Endometrium (tissue), 2 donors: ENCODE measurements around the gene SRSF3.
A peak's percentile ranks its signal among the peaks of the same experiment; 100 is the strongest.
"Not testable (repeated sequence)": the region's sequence is repeated elsewhere in the genome, so short reads cannot be mapped to it uniquely, and the experiment has no call there.

Experiments
- FAIRE-seq: peaks from 2 replicates; lab custom pipeline; 2012; peaks lifted over from hg19 to GRCh38; lab: Jason Lieb, UNC
- donor health status: control.
- donor health status: control.

Gene SRSF3

DNA sequence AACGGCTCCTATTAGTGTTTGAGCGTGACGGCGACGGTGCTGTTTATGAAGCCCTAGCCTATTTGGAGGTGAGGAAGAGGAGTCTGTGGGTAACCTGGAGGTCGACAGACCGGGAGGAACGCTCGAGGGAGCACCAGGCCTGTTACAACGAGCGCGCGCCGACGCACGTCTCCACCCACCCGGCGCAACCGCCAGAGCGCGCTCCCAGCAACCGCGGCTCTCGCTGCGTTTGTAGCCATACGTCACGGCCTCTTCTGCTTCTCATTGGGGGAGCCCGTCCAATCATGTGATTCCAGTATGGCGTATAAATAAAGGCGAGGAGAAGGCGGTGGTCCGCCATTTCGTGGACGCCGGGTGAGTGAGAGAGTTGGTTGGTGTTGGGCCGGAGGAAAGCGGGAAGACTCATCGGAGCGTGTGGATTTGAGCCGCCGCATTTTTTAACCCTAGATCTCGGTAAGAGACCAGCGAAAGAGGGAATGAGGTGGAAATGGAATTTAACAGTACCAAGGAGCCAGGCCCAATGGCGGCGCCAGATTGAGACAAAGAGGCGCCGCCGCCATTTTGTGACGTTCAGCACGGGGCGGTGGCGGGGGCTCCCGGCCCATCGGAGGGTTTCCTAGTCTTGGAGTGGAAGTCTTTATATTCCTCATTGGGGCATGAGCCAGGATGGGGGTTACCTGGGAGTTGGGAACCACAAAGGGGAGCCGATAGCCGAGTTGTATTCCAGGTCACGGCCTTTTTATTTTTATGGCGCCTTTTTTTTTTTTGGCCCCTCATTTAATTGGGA is at the start of gene SRSF3:
SRSF3 (plus strand) TSS at position 334 of the 787 bp plus-strand sequence. CDS start 2,401 bp downstream, outside the sequence.
- FAIRE-seq = peak; percentile 79

DNA sequence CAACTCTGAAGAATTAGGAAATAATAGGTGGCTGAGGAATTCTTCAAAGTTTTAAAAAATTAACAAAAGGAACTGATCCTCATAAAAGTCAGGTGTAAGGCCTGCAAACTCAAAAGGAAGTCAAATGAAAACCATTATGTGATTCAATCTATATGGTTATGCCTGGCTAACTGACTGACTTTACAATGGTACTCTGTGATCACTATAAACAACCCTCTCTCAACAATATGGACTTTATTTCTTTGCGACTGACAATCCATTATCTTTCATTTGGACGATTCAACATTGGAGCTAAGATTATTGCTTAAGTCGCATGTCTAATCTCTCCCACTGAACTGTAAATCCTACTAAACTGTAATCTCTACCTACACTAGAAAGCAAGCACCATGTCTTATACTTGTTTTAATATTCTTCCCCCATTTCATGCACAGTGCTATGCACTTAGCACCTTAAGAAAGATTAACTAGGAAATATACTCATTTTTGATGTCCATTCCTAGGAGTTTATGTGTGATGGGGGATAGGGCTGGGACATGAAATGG is 48.3 kb upstream of the SRSF3 start:
- no peak for FAIRE-seq

DNA sequence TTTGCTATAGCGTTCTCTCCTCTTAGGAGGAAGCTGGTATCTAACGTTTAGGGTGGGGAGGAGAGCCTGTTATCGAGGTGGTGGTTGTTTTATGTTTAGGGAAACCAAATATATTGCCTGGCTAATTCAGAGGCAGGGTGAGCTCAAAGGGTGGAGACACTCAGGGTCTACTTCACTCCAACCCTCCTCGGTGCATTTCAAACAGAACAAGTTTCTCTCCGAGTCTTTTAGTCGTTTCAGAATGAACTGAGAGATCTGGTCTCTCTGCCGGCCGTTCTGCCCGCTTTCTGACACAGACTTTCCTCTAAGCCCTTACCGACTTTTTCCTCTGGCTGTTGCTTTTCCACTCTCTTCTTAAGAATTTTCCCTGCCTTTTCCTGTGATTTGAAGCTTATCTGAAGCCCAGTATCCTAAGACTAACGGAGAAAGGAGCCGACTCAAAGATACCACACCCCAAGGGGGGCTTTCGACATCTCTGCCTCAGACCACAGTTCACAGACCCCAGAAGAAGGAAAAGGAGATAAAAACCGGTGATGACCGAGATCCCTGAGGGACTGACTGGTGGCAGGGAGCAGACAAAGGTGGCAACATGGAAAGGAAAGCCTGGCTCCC is 47.7 kb upstream of the SRSF3 start:
- no peak for FAIRE-seq

DNA sequence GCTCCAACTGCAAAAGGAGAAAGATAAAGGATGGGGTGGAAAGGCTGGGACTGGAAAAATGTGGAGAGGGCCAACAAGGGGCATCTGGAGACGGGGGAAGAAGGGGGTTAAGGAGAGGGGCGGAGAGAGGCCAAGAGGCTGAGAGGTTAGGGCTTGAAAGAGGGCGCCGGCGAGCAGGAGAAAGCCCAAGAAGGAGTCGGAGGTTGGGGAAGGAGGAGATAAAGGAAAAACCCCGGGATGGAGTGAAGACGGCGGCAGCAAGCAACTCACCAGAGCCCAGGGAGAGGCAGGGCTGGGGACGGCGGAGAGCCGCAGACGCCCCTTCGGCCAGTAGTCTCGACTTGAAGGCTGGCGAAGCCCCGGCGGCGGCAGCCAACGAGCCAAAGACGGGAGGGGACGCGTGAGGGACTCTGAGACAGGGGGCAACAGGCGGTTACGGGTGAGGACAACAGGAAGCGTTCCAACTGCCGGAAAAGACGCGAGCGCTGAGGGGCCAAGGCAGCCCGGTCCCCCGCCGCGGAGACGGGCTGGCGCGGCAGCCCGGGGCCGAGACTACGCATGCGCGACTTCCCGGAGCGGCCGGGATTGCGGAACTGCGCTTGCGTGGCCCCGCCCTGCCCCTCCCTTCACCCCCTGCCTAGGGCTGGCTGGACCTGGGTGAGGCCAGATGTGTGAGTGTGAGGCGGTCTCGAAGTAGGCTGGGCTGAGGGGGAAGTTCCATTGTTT is 47.1 kb upstream of the SRSF3 start, which contains the start of gene STK38:
STK38 (minus strand) TSS at position 560 of the 726 bp plus-strand sequence. CDS start 7,277 bp downstream, outside the sequence.
- no peak for FAIRE-seq

DNA sequence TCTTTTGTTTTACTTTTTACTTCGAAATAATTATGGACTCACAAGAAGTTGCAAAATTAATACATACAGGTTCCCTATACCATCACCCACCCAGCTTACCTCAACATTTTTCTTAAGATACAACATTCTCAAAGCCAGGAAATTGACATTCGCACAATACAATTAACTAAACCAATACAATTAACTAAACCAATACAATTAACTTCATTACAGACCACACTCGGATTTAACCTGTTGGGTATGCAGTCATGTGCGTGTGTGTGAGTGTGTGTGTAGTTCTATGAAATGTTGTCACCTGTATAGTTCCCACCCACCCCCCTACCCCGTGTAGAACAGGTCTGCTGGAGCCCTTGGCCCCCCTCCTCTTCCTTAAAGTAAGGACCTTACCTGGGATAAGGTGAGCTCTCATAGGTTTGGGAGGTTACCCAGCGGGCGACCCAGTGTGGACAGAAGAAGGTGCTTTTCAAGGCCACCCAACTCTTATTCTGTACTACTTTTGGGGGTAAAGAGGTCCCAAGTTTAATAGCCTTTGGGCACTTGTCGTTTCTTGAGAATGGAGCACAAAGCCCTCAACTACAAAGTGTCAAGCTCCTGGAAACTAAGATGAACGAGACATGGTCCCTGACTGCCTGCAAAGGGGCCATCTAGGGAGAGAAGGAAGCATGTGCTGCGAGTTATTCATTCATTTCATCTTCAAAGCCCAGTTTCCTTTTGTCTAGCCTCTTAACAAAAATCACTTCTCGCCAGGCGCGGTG is 46.3 kb upstream of the SRSF3 start:
- FAIRE-seq = no peak

DNA sequence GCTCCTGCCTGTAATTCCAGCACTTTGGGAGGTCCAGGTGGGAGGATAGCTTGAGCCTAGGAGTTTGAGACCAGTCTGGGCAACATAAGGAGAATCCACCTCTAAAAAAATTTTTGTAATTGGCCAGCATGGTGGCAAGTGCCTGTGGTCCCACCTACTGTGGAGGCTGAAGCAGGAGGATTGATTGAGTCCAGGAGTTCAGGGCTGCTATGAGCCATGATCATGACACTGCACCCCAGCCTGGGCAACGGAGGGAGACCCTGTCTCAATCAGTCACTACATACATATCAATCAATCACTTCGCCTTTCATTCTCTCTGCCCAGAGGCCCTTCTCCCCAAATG is 45.8 kb upstream of the SRSF3 start:
- no peak for FAIRE-seq

DNA sequence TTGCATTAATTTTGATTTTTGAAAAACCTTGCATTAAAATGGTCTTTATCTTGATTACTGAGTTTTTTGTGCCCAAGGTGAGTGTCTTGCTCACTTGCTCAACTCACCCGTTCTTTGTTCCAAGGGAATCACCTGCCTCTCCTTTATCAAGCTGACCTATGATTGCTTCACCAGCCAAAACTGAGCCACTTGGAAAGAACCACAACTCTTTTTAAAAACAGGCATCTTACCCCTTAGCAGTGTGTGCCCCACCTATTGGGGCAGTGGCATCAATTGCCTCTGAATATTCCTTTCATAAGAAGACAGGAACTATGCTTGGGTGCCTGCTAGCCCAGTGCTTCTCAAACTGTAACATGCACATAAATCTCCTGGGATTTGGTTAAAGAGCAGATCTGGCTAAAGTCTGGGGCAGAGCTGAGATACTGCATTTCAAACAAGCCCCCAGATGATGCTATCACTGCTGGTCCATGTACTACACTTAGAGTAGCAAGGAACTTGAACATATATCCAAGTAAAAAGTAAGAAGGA is 43.6 kb upstream of the SRSF3 start:
- FAIRE-seq = no peak

DNA sequence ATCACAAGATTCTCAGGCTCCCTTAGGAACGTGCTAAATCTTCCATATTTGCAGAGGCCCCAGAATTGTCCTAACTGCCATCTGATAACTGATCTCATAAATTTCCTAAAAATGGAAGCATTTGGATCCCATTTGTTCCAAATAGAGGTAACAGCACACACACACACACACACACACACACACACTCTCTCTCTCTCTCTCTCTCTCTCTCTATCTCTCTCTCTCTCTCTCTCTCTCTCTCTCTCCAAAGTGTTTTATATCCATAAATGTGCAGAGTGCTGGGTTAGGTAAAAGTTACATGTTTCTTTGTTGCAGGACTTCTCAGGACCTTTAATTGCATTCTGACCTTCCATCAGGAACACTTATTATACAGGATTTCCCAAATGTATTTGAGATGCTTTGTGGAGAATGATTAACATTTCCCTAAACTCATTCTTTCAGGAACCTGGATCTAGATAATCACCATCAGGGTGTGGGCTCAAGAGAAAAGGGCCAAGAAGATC is 38.4 kb upstream of the SRSF3 start:
- FAIRE-seq = no peak

DNA sequence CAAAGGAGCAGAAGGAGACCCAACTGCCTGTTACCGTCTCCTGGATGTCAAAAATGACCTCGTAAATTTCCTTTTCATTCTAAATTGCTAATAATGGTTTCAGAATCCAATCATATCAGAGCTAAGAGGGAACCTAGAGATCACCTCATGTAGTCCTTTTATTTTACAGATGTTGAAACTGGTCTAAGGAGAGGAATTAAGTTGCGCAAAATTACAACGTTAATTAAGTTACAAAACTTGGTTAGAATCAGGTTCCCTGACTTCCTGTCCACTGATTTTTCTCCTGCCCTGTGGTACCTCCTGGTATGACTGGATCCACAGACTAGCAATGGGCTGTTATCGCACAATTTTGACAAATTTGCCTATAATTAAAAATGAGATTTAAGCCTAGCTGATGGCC is 37.9 kb upstream of the SRSF3 start:
- FAIRE-seq = no peak

DNA sequence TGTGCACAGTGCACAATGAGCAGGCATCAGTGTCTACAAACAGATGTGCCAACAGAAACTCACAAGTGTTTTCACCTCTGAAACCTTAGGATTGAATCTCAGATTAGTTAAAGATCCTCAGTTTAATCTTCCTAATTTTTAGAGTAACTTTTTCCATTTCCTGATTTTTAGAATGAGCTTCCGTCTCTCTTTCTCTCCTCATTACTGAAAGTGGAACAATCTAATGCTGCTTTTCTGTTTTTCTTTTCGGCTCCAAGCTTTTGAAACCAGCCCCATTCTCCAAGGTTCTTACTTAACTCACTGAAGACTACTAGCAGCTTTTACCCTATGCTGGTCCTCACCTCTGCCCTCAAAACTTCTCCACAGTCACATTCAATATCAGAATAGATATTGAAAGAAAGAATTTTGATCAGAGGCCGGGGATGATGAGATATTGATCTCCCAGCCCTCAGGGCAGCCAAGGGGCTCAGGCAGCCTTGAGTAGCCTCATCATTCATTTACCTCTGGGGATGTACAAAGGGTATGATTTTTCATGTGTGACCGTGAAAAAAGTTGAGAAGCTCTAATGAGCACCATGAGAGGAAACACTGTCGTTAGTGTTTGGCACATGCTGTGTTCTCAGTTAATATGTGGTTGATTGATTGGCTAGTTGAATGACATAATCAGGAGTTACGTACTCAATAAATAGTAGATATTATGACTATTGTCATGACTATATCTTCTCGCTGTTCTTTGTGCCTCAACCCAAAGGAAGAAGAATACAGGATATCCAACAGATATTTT is 35.0 kb upstream of the SRSF3 start:
- FAIRE-seq = no peak

DNA sequence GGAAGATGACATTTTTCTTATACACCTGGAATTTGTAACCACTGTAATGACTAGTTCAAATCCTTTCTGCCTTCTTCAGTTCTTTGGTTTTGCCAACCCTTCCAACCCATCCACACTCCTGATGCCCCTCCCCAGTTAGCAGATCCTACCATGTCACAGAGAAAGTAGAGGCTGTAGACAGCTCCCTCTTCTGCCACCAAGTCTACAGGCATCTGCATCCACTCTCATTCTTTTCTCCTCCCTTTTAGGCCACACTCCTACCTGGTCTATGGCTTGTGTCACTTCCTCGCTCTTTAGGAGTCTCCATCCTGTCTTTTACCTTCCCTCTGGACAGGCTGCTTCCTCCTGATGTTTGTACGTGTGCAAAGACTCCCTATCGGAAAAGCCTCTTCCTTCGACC is 33.3 kb upstream of the SRSF3 start:
- no peak for FAIRE-seq

DNA sequence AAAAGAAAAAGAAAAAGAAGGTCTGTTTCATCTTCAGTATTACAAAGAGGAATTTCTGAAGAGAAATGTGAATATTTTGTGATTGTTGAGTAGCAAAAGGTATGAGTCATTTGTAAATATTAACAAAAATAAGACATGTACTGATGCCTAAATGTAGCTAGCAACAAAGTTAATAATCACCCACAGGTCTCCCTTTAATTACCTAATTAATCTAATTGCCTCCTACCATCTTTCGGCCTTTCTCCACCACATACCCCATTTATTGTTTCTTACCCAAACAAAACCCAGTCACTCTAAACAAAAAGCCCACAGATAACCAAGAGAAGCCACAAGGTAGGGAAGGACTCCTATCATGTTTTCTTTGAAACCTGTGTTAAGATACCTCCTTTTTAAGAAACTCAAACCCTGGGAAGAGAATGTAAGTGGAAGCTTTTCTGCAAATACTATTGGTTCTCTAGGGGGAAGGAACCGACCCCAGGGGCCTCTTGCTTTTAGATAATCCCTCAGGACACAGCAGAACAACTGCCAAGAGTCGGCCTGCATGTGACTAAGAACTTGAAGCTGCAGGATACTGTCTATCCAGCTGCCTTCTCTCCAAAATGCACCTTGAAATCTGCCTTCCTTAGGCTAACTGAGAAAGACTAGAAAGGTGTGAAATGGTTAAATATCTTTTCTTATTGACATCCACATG is 30.8 kb upstream of the SRSF3 start:
- no peak for FAIRE-seq

DNA sequence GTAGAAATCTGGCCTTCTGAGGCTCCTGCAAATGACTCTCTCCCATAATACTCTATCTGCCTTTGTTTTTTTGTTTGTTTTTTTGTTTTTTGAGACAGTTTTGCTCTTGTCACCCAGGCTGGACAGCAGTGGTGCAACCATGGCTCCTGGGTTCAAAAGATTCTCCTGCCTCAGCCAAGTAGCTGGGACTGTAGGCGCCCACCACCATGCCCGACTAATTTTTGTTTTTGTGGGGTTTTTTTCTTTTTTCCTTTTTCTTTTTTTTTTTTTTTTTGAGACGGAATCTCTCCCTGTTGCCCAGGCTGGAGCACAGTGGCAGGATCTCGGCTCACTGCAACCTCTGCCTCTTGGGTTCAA is 30.3 kb upstream of the SRSF3 start:
- no peak for FAIRE-seq

DNA sequence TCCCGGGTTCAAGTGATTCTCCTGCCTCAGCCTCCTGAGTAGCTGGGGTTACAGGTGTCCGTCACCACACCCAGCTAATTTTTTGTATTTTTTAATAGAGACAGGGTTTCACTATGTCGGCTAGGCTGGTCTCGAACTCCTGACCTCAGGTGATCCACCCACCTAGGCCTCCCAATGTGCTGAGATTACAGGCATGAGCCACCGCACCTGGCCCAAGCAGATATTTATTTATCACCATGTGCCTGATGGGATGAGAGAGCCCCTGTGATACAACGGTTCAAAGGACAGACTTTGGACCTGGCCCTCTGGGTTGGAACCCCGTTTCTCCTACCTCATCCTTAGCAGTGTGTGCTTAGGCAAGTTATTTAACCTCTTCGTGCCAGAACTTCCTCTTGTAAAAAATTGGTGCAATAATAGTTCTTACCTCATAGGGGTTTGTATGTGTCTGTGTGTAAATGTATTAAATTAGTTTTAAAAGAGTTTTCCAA is 27.7 kb upstream of the SRSF3 start:
- FAIRE-seq = no peak

DNA sequence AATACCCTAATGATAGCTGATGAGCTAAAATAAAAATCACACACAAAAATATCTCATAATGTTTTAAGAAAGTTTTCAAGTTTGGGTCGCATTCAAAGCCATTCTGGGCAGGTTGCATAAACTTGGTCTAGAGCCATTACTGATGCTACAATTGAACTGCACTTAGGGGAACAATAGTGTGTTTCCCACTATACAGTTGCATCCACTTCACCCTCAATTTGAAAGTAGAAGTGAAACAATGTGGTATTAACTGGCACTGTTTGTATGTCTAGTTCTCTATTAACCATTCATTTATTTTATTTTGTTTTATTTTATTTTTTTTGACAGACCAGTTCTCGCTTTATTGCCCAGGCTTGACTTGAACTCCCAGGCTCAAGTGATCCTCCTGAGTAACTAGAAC is 23.9 kb upstream of the SRSF3 start:
- no peak for FAIRE-seq

DNA sequence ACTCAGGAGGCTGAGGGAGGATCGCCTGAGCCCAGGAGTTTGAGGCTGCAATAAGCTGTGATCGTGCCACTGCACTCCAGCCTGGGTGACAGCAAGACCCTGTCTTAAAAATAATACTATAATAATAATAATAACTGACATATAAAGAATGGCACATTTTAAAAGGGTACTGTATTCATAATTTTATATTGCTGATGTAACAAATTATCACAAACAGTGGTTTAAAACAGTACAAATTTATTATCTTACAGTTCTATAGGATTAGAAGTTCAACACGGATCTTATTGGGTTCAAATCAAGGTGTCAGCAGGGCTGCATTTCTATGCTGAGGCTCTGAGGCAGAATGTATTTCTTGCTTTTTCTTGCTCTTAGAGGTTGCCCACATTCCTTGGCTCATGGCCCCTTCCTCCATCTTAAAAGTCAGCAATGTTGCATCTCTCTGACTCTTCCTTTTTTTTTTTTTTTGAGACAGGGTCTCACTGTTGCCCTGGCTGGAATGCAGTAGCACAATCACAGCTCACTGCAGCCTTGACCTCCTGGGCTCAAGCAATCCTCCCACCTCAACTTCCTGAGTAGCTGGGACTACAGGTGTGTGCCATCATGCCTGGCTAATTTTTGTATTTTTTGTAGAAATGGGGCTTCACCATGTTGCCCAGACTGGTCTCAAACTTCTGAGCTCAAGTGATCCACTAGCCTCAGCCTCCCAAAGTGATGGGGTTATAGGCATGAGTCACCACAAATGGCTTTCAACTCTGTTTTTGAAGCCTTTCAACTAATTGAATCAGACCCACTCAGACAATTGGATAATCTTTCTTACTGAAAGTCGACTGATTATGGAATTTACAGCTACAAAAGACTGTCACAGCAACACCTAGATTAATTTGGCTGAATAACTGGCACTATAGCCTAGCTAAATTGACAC is 22.8 kb upstream of the SRSF3 start:
- FAIRE-seq = no peak

DNA sequence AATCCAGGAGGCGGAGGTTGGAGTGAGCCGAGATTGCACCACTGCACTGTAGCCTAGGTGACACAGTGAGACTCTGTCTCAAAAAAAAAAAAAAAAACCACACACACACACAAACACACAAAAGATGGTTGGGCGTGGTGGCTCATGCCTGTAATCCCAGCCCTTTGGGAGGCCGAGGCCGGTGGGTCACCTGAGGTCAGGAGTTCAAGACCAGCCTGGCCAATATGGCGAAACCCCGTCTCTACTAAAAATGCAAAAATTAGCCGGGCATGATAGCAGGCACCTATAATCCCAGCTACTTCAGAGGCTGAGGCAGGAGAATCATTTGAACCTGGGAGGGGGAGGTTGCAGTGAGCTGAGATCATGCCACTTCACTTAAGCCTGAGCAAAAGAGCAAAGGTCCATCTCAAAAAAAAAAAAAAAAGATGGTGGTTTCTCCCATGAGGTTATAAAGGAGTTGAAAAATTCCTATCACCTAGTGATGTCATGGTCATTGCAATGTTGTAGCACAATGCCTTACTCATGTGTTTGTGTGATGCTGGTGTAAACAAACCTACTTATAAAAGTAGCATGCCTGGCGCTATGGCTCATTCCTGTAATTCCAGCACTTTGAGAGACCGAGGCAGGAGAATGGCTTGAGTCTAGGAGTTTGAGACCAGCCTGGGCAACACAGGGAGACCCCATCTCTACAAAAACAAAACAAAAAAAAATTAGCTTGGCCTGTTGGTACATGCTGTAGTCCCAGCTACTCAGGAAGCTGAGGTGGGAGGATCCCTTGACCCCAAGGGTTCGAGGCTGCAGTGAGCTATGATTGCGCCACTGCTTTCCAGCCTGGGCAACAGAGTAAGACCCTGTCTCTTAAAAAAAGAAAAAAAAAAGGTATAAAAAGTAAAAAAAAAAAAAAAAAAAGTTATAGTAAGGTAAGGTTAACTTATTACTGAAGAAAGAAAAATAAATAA is 21.5 kb upstream of the SRSF3 start:
- not testable (repeated sequence) for FAIRE-seq

DNA sequence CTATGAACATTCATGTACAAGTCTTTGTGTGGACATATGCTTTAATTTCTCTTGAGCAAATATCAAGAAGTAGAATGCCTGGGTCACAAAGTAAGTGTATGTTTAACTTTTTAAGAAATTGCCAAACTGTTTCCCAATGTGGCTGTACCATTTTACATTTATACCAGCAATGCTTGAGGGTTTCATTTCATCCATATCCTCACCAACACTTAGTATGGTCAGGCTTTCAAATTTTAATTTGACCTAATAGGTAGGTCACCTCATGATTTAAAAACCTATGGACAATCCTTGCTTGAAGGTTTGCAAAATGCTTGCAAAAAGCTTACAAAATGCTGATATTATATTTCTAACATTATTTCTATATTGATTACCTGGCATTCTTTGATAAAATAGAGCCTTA is 19.5 kb upstream of the SRSF3 start:
- no peak for FAIRE-seq
